GM12878 (cell line): ENCODE measurements around the gene ARHGEF3. TPM values are rescaled to one million over a fixed set of nuclear protein-coding genes. Genes with fewer than 3 reads are reported as not detected.

Experiments
- ATAC-seq: fragments of 200-7000 bp; cut with Tn5 transposase; 3 replicates; pipeline ENCODE4 v1.9.1; 2020; ENCODE audit warnings: mild to moderate bottlenecking, moderate library complexity
- BruUV-seq: library from RNA; stranded (reverse); fragments of 400-500 nt; replicated peaks from 2 replicates; lab custom pipeline; 2021; lab: Mats Ljungman, UMichigan
- CTCF ChIA-PET: fragments of 300-600 bp; sonication (Branson Sonifier 250); formaldehyde crosslinking; extraction: SDS; loops from one replicate; lab custom pipeline; 2021; ENCODE audit warnings: inconsistent platforms; lab: Yijun Ruan, JAX
- POLR2A ChIA-PET: fragments of 350-600 bp; formaldehyde crosslinking; extraction: SDS; loops from one replicate; lab custom pipeline; 2021; ENCODE audit warnings: inconsistent platforms; lab: Charles Lee
- RAD21 ChIA-PET: fragments of 300-600 bp; sonication (Branson Sonifier 250); formaldehyde crosslinking; loops from one replicate; lab custom pipeline; 2023; ENCODE audit warnings: antibody characterized with exemption; ENCODE audit not compliant: unreplicated experiment; lab: Charles Lee
- SMC1A ChIA-PET: fragments of 300-600 bp; sonication (Branson Sonifier 250); formaldehyde crosslinking; loops from one replicate; lab custom pipeline; 2023; ENCODE audit not compliant: unreplicated experiment, uncharacterized antibody; lab: Charles Lee
- DNase-seq: peaks from one replicate; pipeline ENCODE4 v3.0.0-alpha.2; 2011; ENCODE audit warnings: low read depth, low spot score
- FAIRE-seq: peaks from 3 replicates; lab custom pipeline; 2011; peaks lifted over from hg19 to GRCh38; lab: Jason Lieb, UNC
- H2AFZ ChIP-seq: 2 replicates; pipeline ENCODE4 v1.6.0; 2011; ENCODE audit warnings: low read depth, low read length, control low read depth; ENCODE audit not compliant: control insufficient read depth
- H3K27ac ChIP-seq: 2 replicates; pipeline ENCODE4 v1.5.1; 2011; ENCODE audit warnings: control low read depth; ENCODE audit not compliant: control insufficient read depth, insufficient read depth
- H3K27me3 ChIP-seq, 2 experiments: replicated peaks in 1 of 2; 2 replicates each; pipeline versions ENCODE4 v1.6.0 to v1.6.1; 2011; ENCODE audit warnings: low read length in 1 of 2; ENCODE audit not compliant: control insufficient read depth in 2 of 2, insufficient read depth in 2 of 2
- H3K36me3 ChIP-seq, 2 experiments: 2 replicates each; pipeline ENCODE4 v1.5.1; 2011; ENCODE audit warnings: low read length in 1 of 2; ENCODE audit not compliant: control insufficient read depth in 2 of 2, insufficient read depth in 2 of 2
- H3K4me1 ChIP-seq: 2 replicates; pipeline ENCODE4 v1.6.1; 2011; ENCODE audit warnings: mild to moderate bottlenecking, low read length, moderate library complexity, mixed read lengths; ENCODE audit not compliant: control insufficient read depth, insufficient read depth
- H3K4me2 ChIP-seq: 2 replicates; pipeline ENCODE4 v1.6.0; 2011; ENCODE audit warnings: control low read depth; ENCODE audit not compliant: control insufficient read depth, insufficient read depth
- H3K4me3 ChIP-seq: fragments of 200-600 bp; sonication (generic); 2 replicates; pipeline ENCODE4 v1.5.1; 2016
- H3K79me2 ChIP-seq: 2 replicates; pipeline ENCODE4 v1.6.0; 2011; ENCODE audit warnings: low read length; ENCODE audit not compliant: control insufficient read depth, insufficient read depth
- H3K9ac ChIP-seq: 2 replicates; pipeline ENCODE4 v1.8.0; 2011; ENCODE audit warnings: low read length, control low read depth, mixed read lengths; ENCODE audit not compliant: control insufficient read depth, insufficient read depth
- H3K9me3 ChIP-seq: replicated peaks from 3 replicates; pipeline ENCODE4 v1.5.1; 2011; ENCODE audit warnings: mild to moderate bottlenecking, low read length; ENCODE audit not compliant: control insufficient read depth, insufficient read depth
- H4K20me1 ChIP-seq: 2 replicates; pipeline ENCODE4 v1.6.0; 2011; ENCODE audit not compliant: control insufficient read depth, insufficient read depth
- BCL11A ChIP-seq: IDR thresholded peaks from 2 replicates; pipeline ENCODE4 v1.6.1; 2011; ENCODE audit warnings: low read depth, low read length
- BHLHE40 ChIP-seq, 2 experiments: fragments of 450-650 bp in 1 of 2; IDR thresholded peaks; 2 replicates each; pipeline ENCODE4 v1.6.1; 2011 to 2017; ENCODE audit warnings: low read depth in 2 of 2, borderline replicate concordance in 1 of 2, improper control_type of control experiment in 1 of 2, low read length in 1 of 2, mild to moderate bottlenecking in 1 of 2
- CBX3 ChIP-seq: fragments of 200-600 bp; sonication (generic); IDR thresholded peaks from 2 replicates; pipeline ENCODE4 v1.6.1; 2016; ENCODE audit warnings: low read depth, borderline replicate concordance
- CREM ChIP-seq: IDR thresholded peaks from 2 replicates; pipeline ENCODE4 v1.6.1; 2014; ENCODE audit warnings: antibody characterized with exemption, low read depth
- HDAC2 ChIP-seq: fragments of 200-600 bp; sonication (generic); IDR thresholded peaks from 2 replicates; pipeline ENCODE4 v1.6.1; 2017
- MEF2A ChIP-seq: IDR thresholded peaks from 2 replicates; pipeline ENCODE4 v1.6.1; 2011; ENCODE audit warnings: low read depth, mild to moderate bottlenecking, low read length, moderate library complexity; ENCODE audit not compliant: insufficient read depth
- MTA3 ChIP-seq: IDR thresholded peaks from 2 replicates; pipeline ENCODE4 v1.6.1; 2012; ENCODE audit warnings: low read length, inconsistent platforms, borderline replicate concordance
- MXI1 ChIP-seq: fragments of 150-350 bp; IDR thresholded peaks from 2 replicates; pipeline ENCODE4 v1.6.1; 2011; ENCODE audit warnings: low read depth, mild to moderate bottlenecking, inconsistent platforms, low read length, improper control_type of control experiment
- POLR2AphosphoS5 ChIP-seq: IDR thresholded peaks from 2 replicates; pipeline ENCODE4 v1.6.1; 2011; ENCODE audit warnings: mild to moderate bottlenecking, low read length, inconsistent platforms
- RB1 ChIP-seq: fragments of 450-650 bp; formaldehyde crosslinking; IDR thresholded peaks from 2 replicates; pipeline ENCODE4 v1.6.1; 2017; ENCODE audit warnings: mild to moderate bottlenecking, borderline replicate concordance
- SPI1 ChIP-seq: IDR thresholded peaks from 2 replicates; pipeline ENCODE4 v1.6.1; 2011; ENCODE audit warnings: low read depth, mild to moderate bottlenecking, low read length, moderate library complexity, borderline replicate concordance; ENCODE audit not compliant: insufficient read depth
- STAT1 ChIP-seq: fragments of 450-650 bp; conservative IDR thresholded peaks from 2 replicates; pipeline ENCODE4 v1.6.1; 2014; ENCODE audit warnings: antibody characterized with exemption, mild to moderate bottlenecking
- WGBS: methylation state at CpG from one replicate; pipeline ENCODE4 v1.1.6; 2016; ENCODE audit warnings: low lambda C conversion rate; ENCODE audit not compliant: insufficient replicate concordance, insufficient coverage; ENCODE audit errors: missing lambda C conversion rate; 5-methylcytosine and 5-hydroxymethylcytosine counted together
- in situ Hi-C: fragments of 300-500 bp; cut with MboI; formaldehyde crosslinking; loops from 9 replicates; pipeline ENCODE4 v1.14.3; 2018; ENCODE audit warnings: mixed read lengths
- intact Hi-C: fragments of 100-400 bp; cut with micrococcal nuclease; formaldehyde crosslinking; loops from one replicate; pipeline ENCODE4 v1.14.2; 2022; ENCODE audit not compliant: unreplicated experiment
- polyA plus RNA-seq, 11 experiments: library from polyadenylated mRNA; depleted of rRNA in 4 of 11; unstranded in 6 of 11; stranded (reverse) in 5 of 11; fragments of >200 nt; fragmentation: Nextera tagmentation in 4 of 11; fragmentation: Illumina TruSeq in 1 of 11; extraction: Ambion mirVana in 4 of 11; extraction: Trizol in 1 of 11; gene quantifications; 1 replicate in 1 of 11; 2 replicates in 10 of 11; pipeline versions ENCODE4 v1.2.1 to v1.2.3, GENCODE V29; 2011 to 2016; ENCODE audit warnings: inconsistent platforms in 2 of 11, missing spikeins in 2 of 11, low read depth in 1 of 11
- total RNA-seq, 4 experiments: library from RNA; depleted of rRNA in 3 of 4; stranded (reverse); fragments of >200 nt in 3 of 4; fragmentation: Illumina TruSeq in 1 of 4; extraction: Trizol in 1 of 4; gene quantifications; 2 replicates each; pipeline versions ENCODE4 v1.2.1 to v1.2.3, GENCODE V29; 2013 to 2021
- TF ChIP-seq, protein P1 (sequence below): fragments of 450-650 bp; IDR thresholded peaks from 2 replicates; pipeline ENCODE4 v1.6.1; 2017; ENCODE audit warnings: mild to moderate bottlenecking, moderate library complexity
- TF ChIP-seq, protein P2 (sequence below): fragments of 450-650 bp; IDR thresholded peaks from 2 replicates; pipeline ENCODE4 v1.6.1; 2016; ENCODE audit warnings: mild to moderate bottlenecking
- TF ChIP-seq, protein P3 (sequence below): fragments of 450-650 bp; IDR thresholded peaks from 2 replicates; pipeline ENCODE4 v1.6.1; 2017; ENCODE audit warnings: mild to moderate bottlenecking, low read depth, inconsistent platforms; ENCODE audit not compliant: poor library complexity, severe bottlenecking
- TF ChIP-seq, protein P4 (sequence below): fragments of 450-650 bp; IDR thresholded peaks from 2 replicates; pipeline ENCODE4 v1.6.1; 2014; ENCODE audit warnings: mild to moderate bottlenecking

ARHGEF3 gene
- total and polyA plus RNA-seq, 10 of the 15 experiments (the other 5 are each of a cell fraction or from before 2014, with no cell fraction given) = 21.8 to 78.7 (median 56.2) TPM

DNA sequence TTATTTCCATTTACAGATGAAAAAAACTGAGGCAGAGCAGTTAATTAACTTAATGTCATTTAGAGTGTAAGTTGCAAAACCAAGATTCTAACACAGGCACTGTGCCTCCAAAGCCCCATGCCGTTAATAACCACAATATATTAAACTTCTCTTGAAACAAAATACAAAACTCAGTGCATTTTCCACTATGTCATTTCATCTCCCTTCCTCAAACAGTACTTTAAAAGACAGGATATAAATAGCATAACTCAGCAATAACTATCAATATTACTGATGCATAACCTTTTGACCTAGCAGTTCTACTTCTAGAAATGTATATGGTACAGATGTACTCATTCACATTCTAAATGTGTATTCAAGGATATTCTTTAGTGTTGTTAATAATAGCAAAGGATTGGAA is 113.6 kb downstream of the ARHGEF3 start:
- peak; percentile 71 for ATAC-seq
- 0% methylated on average over 1 of the region's 1 CpG for WGBS
- TF ChIP-seq RB1 = no peak
- TF ChIP-seq CBX3 = no peak
- TF ChIP-seq, protein P1, sequence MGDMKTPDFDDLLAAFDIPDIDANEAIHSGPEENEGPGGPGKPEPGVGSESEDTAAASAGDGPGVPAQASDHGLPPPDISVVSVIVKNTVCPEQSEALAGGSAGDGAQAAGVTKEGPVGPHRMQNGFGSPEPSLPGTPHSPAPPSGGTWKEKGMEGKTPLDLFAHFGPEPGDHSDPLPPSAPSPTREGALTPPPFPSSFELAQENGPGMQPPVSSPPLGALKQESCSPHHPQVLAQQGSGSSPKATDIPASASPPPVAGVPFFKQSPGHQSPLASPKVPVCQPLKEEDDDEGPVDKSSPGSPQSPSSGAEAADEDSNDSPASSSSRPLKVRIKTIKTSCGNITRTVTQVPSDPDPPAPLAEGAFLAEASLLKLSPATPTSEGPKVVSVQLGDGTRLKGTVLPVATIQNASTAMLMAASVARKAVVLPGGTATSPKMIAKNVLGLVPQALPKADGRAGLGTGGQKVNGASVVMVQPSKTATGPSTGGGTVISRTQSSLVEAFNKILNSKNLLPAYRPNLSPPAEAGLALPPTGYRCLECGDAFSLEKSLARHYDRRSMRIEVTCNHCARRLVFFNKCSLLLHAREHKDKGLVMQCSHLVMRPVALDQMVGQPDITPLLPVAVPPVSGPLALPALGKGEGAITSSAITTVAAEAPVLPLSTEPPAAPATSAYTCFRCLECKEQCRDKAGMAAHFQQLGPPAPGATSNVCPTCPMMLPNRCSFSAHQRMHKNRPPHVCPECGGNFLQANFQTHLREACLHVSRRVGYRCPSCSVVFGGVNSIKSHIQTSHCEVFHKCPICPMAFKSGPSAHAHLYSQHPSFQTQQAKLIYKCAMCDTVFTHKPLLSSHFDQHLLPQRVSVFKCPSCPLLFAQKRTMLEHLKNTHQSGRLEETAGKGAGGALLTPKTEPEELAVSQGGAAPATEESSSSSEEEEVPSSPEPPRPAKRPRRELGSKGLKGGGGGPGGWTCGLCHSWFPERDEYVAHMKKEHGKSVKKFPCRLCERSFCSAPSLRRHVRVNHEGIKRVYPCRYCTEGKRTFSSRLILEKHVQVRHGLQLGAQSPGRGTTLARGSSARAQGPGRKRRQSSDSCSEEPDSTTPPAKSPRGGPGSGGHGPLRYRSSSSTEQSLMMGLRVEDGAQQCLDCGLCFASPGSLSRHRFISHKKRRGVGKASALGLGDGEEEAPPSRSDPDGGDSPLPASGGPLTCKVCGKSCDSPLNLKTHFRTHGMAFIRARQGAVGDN = no peak
- no peak for TF ChIP-seq MXI1
- TF ChIP-seq BHLHE40 (IDR thresholded peaks at IDR 0.05; ENCODE audit: borderline replicate concordance in 1 of 2, low read depth in 2 of 2, low read length in 1 of 2) = no peak
- TF ChIP-seq MTA3 = no peak
- peak; percentile 44; the same call in 1 of the 2 replicates for TF ChIP-seq CREM
- no peak for TF ChIP-seq SPI1
- TF ChIP-seq HDAC2 = no peak
- TF ChIP-seq, protein P2, sequence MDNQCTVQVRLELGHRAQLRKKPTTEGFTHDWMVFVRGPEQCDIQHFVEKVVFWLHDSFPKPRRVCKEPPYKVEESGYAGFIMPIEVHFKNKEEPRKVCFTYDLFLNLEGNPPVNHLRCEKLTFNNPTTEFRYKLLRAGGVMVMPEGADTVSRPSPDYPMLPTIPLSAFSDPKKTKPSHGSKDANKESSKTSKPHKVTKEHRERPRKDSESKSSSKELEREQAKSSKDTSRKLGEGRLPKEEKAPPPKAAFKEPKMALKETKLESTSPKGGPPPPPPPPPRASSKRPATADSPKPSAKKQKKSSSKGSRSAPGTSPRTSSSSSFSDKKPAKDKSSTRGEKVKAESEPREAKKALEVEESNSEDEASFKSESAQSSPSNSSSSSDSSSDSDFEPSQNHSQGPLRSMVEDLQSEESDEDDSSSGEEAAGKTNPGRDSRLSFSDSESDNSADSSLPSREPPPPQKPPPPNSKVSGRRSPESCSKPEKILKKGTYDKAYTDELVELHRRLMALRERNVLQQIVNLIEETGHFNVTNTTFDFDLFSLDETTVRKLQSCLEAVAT = no peak
- TF ChIP-seq, protein P3, sequence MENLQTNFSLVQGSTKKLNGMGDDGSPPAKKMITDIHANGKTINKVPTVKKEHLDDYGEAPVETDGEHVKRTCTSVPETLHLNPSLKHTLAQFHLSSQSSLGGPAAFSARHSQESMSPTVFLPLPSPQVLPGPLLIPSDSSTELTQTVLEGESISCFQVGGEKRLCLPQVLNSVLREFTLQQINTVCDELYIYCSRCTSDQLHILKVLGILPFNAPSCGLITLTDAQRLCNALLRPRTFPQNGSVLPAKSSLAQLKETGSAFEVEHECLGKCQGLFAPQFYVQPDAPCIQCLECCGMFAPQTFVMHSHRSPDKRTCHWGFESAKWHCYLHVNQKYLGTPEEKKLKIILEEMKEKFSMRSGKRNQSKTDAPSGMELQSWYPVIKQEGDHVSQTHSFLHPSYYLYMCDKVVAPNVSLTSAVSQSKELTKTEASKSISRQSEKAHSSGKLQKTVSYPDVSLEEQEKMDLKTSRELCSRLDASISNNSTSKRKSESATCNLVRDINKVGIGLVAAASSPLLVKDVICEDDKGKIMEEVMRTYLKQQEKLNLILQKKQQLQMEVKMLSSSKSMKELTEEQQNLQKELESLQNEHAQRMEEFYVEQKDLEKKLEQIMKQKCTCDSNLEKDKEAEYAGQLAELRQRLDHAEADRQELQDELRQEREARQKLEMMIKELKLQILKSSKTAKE = no peak
- TF ChIP-seq, protein P4, sequence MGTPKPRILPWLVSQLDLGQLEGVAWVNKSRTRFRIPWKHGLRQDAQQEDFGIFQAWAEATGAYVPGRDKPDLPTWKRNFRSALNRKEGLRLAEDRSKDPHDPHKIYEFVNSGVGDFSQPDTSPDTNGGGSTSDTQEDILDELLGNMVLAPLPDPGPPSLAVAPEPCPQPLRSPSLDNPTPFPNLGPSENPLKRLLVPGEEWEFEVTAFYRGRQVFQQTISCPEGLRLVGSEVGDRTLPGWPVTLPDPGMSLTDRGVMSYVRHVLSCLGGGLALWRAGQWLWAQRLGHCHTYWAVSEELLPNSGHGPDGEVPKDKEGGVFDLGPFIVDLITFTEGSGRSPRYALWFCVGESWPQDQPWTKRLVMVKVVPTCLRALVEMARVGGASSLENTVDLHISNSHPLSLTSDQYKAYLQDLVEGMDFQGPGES = no peak
- TF ChIP-seq BCL11A = no peak
- no peak for TF ChIP-seq STAT1
- peak; percentile 86 for TF ChIP-seq MEF2A
- TF ChIP-seq POLR2AphosphoS5 = no peak

More for the DNA sequence above, 113.6 kb downstream of the ARHGEF3 start:
- BruUV-seq = no TSS peak
- H3K36me3 ChIP-seq = peaks cover 0 to 3% of the 10 kb centered on the region in 2 experiments; a peak in 1 of 4 replicates
- DNase-seq = no peak
- RAD21 ChIA-PET = interaction anchor here (0.7 to 1.0 kb wide), 3 partner anchors 110 to 1102 kb away, joined by 3 to 4 read pairs (median 4); no protein-coding TSS in a partner anchor
- no peak overlapping the region for H3K4me3 ChIP-seq
- H3K27me3 ChIP-seq = no peaks in the 10 kb centered on the region
- SMC1A ChIA-PET = interaction anchor here (2.3 kb wide), 1 partner anchor 112 kb away, joined by 9 read pairs; no protein-coding TSS in a partner anchor
- no peaks in the 10 kb centered on the region for H3K79me2 ChIP-seq
- no peak overlapping the region for H3K9ac ChIP-seq
- H4K20me1 ChIP-seq = no peaks in the 10 kb centered on the region
- peaks cover 2% of the 10 kb centered on the region; the same call in 1 of the 3 replicates for H3K9me3 ChIP-seq
- CTCF ChIA-PET = no interaction called here
- no peak for FAIRE-seq
- intact Hi-C loops (no loop called here), in situ Hi-C loops (no loop called here)
- no peak overlapping the region for H2AFZ ChIP-seq
- H3K4me1 ChIP-seq = peaks cover 14% of the 10 kb centered on the region
- H3K4me2 ChIP-seq = peak overlapping the region; percentile 20; the same call in 1 of the 2 replicates
- H3K27ac ChIP-seq = no peak overlapping the region
- POLR2A ChIA-PET = interaction anchor here (0.6 to 1.0 kb wide), 3 partner anchors 88 to 1008 kb away, joined by 3 to 7 read pairs (median 3); no protein-coding TSS in a partner anchor
